GM12801 (cell line): Measurements from ENCODE around the gene LSM10.

Experiments used
- TF ChIP-seq, protein P1 (sequence below): IDR thresholded peaks from one replicate; pipeline ENCODE4 v1.5.1; 2011; ENCODE audit warnings: control low read depth; ENCODE audit not compliant: insufficient read length; ENCODE audit errors: extremely low read depth

Gene LSM10

DNA sequence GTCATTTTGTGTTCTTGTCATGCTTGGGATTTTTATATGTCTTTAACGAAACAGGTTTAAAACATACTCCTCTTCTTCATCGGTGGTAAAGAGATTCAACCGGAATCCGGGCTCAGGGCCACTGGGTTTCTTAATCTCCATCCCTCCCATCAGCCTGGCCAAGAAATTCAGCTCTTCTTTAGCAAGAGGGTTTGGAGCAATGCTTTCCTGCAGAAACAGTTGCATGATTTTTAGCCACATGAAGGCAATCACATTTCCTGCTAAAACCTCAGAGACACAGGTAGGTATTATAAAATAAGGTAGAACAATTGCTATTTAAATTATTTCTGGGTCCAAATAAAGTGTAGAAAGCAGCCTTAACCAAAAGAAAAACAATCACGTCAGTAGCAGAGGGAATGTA lies 22.7 kb upstream of the LSM10 start:
- TF ChIP-seq, protein P1, sequence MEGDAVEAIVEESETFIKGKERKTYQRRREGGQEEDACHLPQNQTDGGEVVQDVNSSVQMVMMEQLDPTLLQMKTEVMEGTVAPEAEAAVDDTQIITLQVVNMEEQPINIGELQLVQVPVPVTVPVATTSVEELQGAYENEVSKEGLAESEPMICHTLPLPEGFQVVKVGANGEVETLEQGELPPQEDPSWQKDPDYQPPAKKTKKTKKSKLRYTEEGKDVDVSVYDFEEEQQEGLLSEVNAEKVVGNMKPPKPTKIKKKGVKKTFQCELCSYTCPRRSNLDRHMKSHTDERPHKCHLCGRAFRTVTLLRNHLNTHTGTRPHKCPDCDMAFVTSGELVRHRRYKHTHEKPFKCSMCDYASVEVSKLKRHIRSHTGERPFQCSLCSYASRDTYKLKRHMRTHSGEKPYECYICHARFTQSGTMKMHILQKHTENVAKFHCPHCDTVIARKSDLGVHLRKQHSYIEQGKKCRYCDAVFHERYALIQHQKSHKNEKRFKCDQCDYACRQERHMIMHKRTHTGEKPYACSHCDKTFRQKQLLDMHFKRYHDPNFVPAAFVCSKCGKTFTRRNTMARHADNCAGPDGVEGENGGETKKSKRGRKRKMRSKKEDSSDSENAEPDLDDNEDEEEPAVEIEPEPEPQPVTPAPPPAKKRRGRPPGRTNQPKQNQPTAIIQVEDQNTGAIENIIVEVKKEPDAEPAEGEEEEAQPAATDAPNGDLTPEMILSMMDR = no peak

DNA sequence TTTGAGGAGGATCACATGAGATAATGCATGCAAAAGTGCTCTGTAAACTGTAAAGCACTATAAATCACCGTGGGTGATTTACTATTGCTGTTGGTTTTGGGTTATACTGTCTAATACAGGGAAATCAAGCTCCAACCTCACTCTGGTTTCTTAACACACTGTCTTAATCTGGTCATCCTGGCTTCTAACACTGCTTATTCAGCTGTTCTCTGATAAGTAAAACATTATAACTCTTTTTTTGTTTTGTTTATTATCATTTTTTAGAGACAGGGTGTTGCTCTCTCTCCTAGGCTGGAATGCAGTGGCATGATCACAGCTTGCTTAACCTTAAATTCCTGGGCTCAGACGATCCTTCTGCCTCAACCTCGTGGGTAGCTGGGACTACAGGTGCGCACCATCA lies 21.9 kb upstream of the LSM10 start:
- TF ChIP-seq, protein P1 = no peak

DNA sequence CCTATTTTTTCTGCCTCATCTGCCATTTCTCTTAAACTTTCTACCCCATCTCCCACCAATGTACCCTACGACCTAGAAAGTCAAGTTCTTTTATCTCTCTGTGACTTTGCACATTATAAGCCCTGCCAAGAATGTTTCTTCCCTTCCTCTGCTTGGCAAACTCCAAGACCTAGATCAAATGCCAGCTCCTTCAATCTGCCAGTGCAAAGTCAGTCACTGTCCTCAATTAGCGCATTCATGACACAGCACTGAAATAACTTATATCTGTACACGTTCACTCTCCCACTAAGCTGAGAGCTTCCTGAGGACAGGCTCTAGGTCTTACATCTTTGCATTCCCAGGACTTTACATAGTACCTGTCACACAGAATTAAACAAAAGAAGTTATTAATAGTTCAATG lies 21.4 kb upstream of the LSM10 start:
- TF ChIP-seq, protein P1 = no peak

DNA sequence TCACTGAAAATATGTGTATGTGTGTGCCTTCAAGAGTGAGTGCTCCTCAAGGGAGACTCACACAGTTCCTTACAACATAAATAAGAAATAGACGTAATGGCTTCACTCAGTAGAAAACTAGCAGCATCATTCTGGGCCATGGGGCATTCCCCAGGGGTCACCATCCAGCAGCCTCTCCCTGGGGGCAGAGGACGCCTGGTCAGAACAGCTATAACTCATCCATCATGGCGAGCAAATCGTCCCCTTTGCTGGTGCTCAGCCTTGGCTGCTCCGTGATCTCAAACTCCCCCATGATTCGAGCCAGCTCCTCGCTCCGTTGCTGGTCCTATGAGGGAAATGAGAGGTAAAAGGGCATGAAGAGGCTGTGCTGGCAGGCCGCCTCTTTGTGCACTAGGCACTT lies 20.2 kb upstream of the LSM10 start:
- TF ChIP-seq, protein P1 = no peak

DNA sequence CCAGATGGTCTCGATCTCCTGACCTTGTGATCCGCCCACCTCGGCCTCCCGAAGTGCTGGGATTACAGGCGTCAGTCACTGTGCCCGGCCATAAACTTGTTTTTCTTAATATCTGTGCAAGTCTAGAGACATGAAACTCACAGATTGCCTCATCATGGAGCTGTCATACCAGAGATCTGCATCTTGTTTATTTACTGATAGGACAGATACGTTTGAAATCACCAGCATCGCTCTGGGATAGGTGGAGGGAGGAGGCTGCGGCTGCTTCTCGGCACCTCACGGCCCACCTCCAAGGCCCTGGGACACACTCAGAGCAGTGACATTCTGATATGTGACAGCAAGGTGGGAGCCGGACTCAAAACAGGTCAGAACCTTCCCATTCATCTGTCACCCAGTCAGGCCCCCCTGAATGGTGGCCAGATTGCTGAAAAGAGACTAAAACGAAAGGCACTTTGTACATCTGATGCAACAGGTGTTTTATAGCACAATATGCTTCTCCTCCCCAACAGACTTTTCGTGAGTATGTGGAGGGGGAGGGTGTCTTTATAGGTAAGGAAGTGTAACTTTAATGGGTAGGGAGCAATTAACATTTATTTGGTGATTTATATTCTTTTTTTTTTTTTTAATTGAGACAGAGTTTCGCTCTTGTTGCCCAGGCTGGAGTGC lies 18.1 kb upstream of the LSM10 start:
- TF ChIP-seq, protein P1 = no peak

DNA sequence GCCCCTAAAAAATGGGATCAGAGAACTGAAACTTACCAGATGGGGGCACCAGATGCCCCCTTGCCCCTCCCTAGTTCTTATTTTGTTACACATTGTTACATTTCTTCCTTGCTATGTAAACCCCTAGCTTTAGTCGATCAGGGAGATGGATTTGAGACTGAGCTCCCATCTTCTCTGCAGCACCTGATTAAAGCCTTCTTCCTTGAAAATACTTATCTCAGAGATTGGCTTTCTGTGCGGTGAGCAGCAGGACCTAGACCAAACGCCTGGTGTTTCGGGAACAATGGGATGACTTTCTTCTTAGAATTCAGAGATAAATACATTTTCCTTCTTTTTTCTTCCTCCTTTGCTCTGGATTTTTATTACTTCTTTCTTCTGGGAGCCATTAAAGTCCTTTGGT lies 16.7 kb upstream of the LSM10 start:
- TF ChIP-seq, protein P1 = no peak

DNA sequence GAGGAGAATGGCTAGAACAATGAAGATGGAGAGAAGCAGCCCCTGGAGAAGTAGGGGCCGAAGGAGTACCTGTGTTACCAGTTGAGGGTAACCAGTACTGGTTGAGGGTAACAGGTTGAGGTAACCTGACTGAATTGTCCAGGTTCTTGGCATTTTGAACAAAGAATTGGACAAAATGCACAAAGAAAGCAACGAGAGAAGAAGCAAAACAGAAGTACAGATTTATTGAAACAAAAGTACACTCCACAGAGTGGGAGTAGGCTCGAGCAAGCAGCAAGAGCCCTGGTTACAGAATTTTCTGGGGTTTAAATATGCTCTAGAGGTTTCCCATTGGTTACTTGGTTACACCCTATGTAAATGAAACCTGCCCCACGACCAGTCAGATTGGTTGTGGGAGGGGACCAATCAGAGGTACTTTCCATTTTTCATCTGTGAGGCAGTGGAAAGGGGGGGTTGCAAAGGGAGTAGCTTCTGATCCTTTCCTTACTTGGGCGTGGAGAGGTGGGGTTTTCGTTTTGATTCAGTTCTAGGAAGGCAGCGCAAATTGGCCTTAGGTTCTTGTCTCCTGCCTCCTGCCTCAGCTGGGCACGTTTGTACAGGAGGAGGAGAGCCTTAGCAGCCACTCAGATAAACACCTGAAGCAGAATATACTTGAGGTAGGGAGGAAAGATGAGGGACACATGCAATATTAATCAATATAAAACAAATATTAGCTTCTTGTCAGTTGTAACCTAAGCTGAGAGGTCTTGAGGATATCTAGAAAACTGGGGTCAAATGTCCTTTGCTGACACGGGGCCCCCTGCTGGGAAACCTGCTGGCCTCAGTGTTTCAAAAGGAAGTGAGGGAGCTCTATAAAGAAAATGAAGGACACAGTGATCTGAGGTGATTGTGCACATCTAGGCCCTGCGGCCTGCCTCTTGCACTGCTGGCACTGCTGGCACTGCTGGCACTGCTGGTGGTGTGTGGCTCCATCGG lies 14.3 kb upstream of the LSM10 start:
- TF ChIP-seq, protein P1 = no peak
